ENCODE measurements around the gene VPS52. TPM values are rescaled to one million over a fixed set of nuclear protein-coding genes. Genes with fewer than 3 reads are reported as not detected.

The VPS52 gene
- total and polyA plus RNA-seq, 4 donors: 37.3 to 59.9 (median 43.9) TPM

- no peaks in the 10 kb centered on the region for H3K27me3 ChIP-seq (ENCODE audit: control insufficient read depth in 3 of 3, insufficient read depth in 3 of 3, low read length in 2 of 3)
- no peak overlapping the region for H3K4me3 ChIP-seq
- no peaks in the 10 kb centered on the region for H3K9me3 ChIP-seq (ENCODE audit: control insufficient read depth in 4 of 4, insufficient read depth in 3 of 4, low read length in 3 of 4)
- DNase-seq (no peak), ATAC-seq (ENCODE audit: insufficient read depth, low FRiP score) (no peak)
- 88 to 90% methylated on average over 8 of the region's 8 CpGs for WGBS, 2 donors
- peak overlapping the region in 1 of 2 donors; percentile 33 for H3K27ac ChIP-seq (ENCODE audit: low read depth in 1 of 2, low read length in 1 of 2)
- H3K9ac ChIP-seq (ENCODE audit: insufficient read depth in 1 of 2, low read length in 2 of 2): no peak overlapping the region
- peaks cover 0 to 35% (median 15%) of the 10 kb centered on the region in 4 donors for H3K36me3 ChIP-seq (ENCODE audit: control insufficient read depth in 4 of 4, insufficient read depth in 4 of 4, low read length in 4 of 4)
- peaks cover 0 to 3% (median 0%) of the 10 kb centered on the region in 5 donors for H3K4me1 ChIP-seq (ENCODE audit: control insufficient read depth in 5 of 5, insufficient read depth in 5 of 5, low read length in 5 of 5)
- TF ChIP-seq CTCF (IDR thresholded peaks at IDR 0.05; ENCODE audit: control extremely low read depth, extremely low read depth): no peak
Observed at GRCh38 chr6:33305052-33305451, 33.4 kb upstream of the VPS52 start.

GRCh38 chr6:33304216-33304615 is 32.5 kb upstream of the VPS52 start:
- no peak overlapping the region for H3K9ac ChIP-seq (ENCODE audit: insufficient read depth in 1 of 2, low read length in 2 of 2)
- peak overlapping the region in 1 of 2 donors; percentile 10 for H3K27ac ChIP-seq (ENCODE audit: low read depth in 1 of 2, low read length in 1 of 2)
- ATAC-seq (ENCODE audit: insufficient read depth, low FRiP score) (no peak), DNase-seq (no peak)
- WGBS, 2 donors: 94 to 95% methylated on average over 16 of the region's 16 CpGs
- TF ChIP-seq CTCF (IDR thresholded peaks at IDR 0.05; ENCODE audit: control extremely low read depth, extremely low read depth): no peak
- H3K4me1 ChIP-seq (ENCODE audit: control insufficient read depth in 5 of 5, insufficient read depth in 5 of 5, low read length in 5 of 5): peaks cover 0 to 5% (median 0%) of the 10 kb centered on the region in 5 donors
- no peak overlapping the region for H3K4me3 ChIP-seq
- H3K36me3 ChIP-seq (ENCODE audit: control insufficient read depth in 4 of 4, insufficient read depth in 4 of 4, low read length in 4 of 4): peaks cover 0 to 35% (median 15%) of the 10 kb centered on the region in 4 donors
- no peaks in the 10 kb centered on the region for H3K9me3 ChIP-seq (ENCODE audit: control insufficient read depth in 4 of 4, insufficient read depth in 3 of 4, low read length in 3 of 4)
- no peaks in the 10 kb centered on the region for H3K27me3 ChIP-seq (ENCODE audit: control insufficient read depth in 3 of 3, insufficient read depth in 3 of 3, low read length in 2 of 3)

- no peak for TF ChIP-seq CTCF (IDR thresholded peaks at IDR 0.05; ENCODE audit: control extremely low read depth, extremely low read depth)
- Histone ChIP-seq H3K9me3 (ENCODE audit: control insufficient read depth in 4 of 4, insufficient read depth in 3 of 4, low read length in 3 of 4) (no peaks in the 10 kb centered on the region), H3K27ac (ENCODE audit: low read depth in 1 of 2, low read length in 1 of 2) (no peak overlapping the region), H3K27me3 (ENCODE audit: control insufficient read depth in 3 of 3, insufficient read depth in 3 of 3, low read length in 2 of 3) (no peaks in the 10 kb centered on the region), H3K36me3 (ENCODE audit: control insufficient read depth in 4 of 4, insufficient read depth in 4 of 4, low read length in 4 of 4) (peaks cover 0 to 31% (median 15%) of the 10 kb centered on the region in 4 donors), H3K4me3 (no peak overlapping the region), H3K9ac (ENCODE audit: insufficient read depth in 1 of 2, low read length in 2 of 2) (no peak overlapping the region), H3K4me1 (ENCODE audit: control insufficient read depth in 5 of 5, insufficient read depth in 5 of 5, low read length in 5 of 5) (peaks cover 0 to 11% (median 0%) of the 10 kb centered on the region in 5 donors)
- ATAC-seq (ENCODE audit: insufficient read depth, low FRiP score): no peak
- DNase-seq: no peak
- 93 to 95% methylated on average over 3 of the region's 3 CpGs for WGBS, 2 donors
Observed at GRCh38 chr6:33301877-33302276, 30.2 kb upstream of the VPS52 start.

Data from lung (tissue), 12 donors.